WTC11 (cell line): ENCODE measurements around the gene EPN1.

Source experiments
- CBFB ChIP-seq: sonication (generic); formaldehyde crosslinking; IDR thresholded peaks from 2 replicates; pipeline ENCODE4 v1.8.1; 2022; ENCODE audit warnings: mild to moderate bottlenecking, low read depth, missing genetic modification reagents
- IRF2 ChIP-seq: sonication (generic); formaldehyde crosslinking; IDR thresholded peaks from 2 replicates; pipeline ENCODE4 v1.8.0; 2022; ENCODE audit warnings: low read depth, missing genetic modification reagents, borderline replicate concordance
- KAT7 ChIP-seq: sonication (generic); formaldehyde crosslinking; IDR thresholded peaks from 2 replicates; pipeline ENCODE4 v1.8.1; 2023; ENCODE audit warnings: missing genetic modification reagents, mild to moderate bottlenecking, borderline replicate concordance
- SP1 ChIP-seq: sonication (generic); formaldehyde crosslinking; conservative IDR thresholded peaks from 2 replicates; pipeline ENCODE4 v1.8.1; 2022; ENCODE audit warnings: missing genetic modification reagents
- TF ChIP-seq, protein P1 (sequence below): fragments of 200-600 bp; IDR thresholded peaks from 2 replicates; pipeline ENCODE4 v1.8.0; 2022; ENCODE audit warnings: antibody characterized with exemption
- TF ChIP-seq, protein P2 (sequence below): sonication (generic); formaldehyde crosslinking; IDR thresholded peaks from 2 replicates; pipeline ENCODE4 v1.8.0; 2022; ENCODE audit warnings: mild to moderate bottlenecking, missing genetic modification reagents

DNA sequence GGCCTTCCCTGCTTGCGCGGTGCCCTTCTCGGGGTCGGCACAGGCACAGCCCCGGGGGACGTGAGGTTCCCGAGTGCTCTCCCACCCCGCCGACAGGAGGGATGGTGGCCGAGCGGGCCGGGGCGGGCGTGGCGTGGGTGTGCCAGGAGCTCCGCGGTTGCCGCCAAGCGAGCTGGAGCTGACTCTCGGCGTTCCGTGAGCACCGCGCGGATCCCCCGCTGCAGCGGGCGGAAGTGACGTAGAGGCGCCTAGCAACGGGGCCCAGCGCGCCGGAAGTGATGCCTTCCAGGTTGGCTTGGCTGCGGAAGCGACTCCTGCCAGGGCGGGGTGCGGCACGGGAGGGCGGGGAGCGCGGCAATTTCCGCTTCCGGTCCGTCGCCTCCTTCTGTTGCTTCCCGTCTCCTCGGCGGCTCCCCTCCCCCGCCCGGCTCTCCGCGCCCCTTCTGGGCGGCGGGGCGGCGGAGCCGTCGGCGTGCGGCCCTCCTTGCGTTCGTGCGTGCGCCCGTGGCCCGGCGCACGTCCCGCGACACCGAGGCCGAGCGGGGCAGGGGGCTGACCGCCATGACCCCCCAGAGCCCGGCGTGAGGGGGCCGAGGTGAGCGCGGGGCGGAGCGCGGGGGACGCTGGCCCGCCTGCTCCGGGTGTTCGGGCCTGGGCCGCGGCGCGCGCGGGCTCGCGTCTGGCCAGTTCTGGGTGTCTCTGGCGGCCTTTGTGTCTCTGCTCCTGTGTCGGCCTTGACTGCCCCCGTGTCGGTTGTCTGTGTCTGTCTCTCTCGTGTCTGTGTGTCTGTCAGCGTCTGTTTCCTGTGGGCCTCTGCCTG, at the start of gene EPN1:
- TF ChIP-seq, protein P1, sequence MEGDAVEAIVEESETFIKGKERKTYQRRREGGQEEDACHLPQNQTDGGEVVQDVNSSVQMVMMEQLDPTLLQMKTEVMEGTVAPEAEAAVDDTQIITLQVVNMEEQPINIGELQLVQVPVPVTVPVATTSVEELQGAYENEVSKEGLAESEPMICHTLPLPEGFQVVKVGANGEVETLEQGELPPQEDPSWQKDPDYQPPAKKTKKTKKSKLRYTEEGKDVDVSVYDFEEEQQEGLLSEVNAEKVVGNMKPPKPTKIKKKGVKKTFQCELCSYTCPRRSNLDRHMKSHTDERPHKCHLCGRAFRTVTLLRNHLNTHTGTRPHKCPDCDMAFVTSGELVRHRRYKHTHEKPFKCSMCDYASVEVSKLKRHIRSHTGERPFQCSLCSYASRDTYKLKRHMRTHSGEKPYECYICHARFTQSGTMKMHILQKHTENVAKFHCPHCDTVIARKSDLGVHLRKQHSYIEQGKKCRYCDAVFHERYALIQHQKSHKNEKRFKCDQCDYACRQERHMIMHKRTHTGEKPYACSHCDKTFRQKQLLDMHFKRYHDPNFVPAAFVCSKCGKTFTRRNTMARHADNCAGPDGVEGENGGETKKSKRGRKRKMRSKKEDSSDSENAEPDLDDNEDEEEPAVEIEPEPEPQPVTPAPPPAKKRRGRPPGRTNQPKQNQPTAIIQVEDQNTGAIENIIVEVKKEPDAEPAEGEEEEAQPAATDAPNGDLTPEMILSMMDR = no peak
- no peak for TF ChIP-seq IRF2
- TF ChIP-seq, protein P2, sequence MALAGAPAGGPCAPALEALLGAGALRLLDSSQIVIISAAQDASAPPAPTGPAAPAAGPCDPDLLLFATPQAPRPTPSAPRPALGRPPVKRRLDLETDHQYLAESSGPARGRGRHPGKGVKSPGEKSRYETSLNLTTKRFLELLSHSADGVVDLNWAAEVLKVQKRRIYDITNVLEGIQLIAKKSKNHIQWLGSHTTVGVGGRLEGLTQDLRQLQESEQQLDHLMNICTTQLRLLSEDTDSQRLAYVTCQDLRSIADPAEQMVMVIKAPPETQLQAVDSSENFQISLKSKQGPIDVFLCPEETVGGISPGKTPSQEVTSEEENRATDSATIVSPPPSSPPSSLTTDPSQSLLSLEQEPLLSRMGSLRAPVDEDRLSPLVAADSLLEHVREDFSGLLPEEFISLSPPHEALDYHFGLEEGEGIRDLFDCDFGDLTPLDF (CRISPR knock-in tag) = no peak
- TF ChIP-seq SP1 = peak; percentile 89
- no peak for TF ChIP-seq CBFB (CRISPR knock-in tag)
- no peak for TF ChIP-seq KAT7 (CRISPR knock-in tag)
